ENCODE results near the gene UST.
"Not testable (repeated sequence)": the region's sequence is repeated elsewhere in the genome, so short reads cannot be mapped to it uniquely, and the experiment has no call there.

UST gene

DNA sequence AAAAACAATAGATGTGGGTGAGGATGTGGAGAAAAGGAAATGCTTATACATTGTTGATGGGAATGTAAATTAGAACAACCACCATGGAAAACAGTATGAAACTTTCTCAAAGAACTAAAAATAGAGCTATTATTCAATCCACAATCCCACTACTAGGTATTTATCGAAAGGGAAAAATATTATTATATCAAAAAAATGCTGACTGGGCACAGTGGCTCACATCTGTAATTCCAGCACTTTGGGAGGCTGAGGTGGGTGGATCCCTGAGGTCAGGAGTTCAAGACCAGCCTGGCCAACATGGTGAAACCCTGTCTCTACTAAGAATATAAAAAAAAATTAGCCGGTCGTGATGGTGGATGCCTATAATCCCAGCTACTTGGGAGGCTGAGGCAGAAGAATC is 357.1 kb downstream of the UST start:
- DNase-seq: not testable (repeated sequence)

DNA sequence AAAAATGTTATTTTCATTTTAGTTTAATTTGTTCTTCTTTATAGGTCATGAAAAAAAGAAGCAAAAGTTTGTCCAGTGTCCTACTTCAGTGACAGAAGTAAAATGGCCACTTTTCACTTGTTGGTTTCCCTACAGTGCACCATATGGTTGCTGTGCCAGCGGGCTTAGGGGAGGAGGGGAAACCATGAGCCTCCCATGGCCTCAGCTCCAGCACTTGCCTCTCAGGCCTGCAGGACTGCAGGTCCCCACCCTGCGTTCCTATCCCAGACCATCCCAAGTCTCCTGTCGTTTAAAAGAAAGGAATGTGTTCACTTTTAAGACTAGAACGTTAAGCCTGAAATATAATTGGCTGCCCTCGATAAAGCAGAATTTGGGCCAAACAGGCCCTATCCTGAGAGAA is 360.7 kb downstream of the UST start:
- DNase-seq: no peak

DNA sequence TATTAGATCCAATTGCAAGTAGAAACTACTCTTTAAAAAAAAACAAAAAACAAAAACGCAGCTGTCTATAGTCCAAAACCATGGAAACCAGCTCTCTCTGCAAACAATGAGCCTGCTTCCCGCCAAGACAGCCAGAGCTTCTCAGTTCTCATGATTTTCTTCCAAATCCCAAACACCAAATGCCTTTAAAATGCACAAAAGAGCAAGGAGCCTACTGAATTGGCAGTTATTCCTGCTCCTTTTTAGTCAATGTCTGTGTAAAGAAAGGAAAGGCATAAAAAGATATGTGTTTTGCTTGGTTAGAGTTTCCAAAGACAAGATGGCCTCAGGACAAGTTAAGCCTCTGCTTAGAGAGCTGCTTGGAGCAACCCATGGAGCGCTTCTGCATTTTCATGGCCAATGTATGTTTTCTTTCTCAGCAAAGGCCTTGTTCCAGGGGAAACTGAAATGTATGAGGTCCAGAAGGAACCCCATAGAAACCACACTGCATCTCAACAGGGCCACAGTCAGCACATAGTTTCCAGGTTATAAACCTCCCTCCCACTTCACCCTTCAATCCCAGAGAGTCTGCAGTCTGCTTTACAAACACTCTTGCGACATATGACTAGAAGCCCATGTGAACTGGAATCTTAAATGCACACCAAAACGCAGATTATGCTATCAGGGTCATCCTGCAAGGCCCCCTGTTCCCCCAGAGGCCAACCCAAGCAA is 361.4 kb downstream of the UST start:
- peak; percentile 76 for DNase-seq

DNA sequence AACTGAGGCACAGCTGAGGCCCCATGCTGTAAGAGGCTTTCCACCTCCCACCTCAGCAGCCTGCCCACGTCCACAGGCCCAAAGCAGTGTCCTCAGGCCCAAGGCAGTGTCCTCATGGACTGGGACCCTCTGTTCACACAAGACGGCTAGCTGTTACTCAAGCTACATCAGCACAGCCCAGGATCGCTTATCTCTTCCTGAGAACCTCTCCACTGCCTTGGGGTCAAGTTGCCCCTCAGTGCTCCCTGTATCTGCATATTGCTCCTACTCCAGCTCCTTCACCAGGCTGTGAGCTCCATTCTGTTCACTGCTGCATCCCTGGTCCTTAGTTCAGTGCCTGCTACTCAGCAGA is 361.9 kb downstream of the UST start:
- no peak for DNase-seq

DNA sequence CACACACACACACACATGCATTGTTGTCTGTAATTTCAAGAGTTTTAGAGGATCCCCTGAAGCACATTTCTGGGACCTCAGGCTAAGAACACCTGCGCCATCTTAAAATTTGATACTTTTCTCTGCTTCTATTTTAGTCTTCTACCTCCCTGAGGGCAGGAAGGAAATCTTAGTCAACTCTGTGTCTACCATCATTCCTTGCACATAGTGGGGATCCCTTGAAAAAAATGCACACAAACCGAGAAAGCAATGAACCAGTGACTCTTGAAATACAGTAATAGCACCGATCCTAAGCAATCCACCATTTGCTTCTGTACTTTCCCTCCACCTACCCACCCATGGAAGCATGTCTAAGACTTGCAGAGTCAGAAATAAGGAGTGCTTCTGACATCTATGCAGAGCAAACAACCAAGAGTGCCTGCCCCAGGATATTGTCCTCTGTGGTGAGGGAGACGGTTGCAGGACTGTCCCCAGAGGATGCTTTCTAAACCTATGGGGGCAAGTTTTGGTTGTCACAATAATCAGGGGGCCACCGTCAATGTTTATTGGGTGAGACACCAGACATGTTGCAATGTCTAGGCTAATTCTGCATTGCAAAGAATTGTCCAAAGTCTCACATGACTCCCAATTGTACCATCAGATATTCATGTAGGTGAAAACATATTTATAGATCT is 362.7 kb downstream of the UST start:
- DNase-seq: no peak

DNA sequence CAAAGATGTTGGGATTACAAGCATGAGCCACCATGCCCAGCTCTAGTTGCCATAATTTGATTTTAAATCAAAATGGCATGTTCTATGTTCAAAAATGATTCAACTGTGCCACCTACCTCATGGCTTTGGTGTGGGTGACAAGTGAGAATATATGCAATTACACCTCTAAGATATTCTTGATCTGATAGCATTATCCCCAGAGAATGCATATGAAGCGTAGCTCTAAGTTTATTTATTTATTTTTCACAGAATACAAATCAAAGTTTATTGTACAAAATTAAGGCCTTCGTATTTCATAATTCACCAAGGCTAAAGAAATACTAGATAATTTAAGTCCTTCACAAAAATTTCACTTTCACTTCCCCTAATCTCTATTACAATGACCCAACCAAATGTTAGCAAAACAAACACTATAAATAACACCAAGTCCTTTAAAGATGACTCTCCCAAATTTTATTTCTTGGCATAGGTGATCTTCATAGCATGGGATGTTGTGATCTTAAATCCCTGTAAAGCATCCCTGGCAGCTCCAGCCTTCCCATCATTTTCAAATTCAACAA is 364.8 kb downstream of the UST start:
- peak; percentile 87 for DNase-seq

DNA sequence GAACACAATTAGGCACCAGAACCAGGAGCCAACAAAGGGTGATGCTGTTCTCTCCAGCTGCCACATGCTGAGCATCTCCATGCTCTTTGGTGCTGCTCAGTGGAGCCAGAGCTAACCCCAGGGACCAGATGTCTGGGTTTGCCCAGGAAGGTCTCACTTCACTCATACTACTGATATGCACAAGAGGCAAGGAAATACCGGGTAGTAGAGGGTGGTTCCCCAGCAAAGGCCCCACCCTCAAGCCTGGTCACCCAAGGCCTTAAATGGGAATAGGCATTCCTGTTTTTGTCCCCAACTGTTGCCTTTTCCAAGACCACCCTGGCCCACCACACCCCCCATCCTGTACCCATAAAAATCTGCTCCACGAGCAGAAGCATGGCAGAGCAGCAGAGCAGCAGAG is 366.1 kb downstream of the UST start:
- DNase-seq: no peak

DNA sequence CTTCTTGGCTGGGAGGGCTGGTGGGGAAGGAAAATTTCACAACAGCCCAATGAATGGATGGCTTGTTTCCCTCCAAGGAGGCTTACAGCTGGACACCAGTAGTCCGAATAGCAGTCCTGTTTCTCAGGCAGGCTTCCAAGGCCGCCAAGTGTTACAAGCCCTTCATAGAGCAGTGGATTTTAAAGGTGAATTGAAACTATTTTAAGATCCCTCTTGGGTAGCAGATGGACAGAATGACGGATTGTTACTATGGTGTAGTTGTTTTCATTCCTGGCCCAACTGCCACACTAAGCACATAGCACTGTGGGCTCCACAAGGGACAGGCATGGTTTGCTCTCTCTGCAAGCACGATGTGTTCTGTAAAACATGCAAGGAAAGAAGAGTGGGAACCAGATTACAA is 367.3 kb downstream of the UST start:
- DNase-seq: no peak

DNA sequence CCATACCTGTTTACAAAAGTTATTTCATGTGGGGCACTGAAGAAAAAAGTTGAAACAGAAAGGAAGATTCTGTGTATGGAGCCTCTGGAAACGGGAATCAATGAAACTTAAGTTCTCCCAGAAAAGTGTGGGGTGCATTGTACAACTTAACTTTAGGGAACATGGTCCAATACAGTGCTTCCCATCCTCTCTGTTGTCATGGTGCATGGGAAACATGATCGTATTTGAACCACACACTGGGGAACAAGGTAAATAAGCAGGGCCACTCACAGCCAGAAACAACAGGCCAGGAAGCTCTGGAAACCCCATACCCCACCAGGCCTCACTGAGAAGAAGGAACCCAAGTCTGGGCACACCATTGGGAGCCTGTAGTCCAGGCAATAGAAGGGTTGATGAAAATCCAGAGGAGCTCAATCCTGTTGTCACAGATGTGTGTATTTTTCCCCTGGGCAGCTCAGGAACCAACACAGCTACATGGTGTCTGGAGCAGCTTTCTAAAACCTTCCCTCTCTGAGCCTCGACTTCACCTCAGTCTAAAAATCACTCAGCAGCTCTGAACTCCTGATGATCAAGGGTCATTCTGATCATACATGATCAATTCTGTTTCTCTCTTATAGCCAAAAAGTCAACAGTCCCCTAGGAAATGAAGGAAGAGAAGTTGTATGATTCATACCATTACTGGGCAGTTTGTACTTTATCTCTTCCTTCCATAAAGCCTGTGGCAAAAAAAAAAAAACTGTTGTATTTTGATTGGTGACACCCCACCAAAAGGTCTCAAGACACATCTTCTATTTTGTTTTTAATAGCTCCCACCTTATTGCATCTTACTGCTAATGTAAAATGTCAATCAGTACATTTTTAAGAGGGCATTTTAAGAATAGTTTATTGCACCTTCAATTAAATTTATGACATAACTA is 372.2 kb downstream of the UST start:
- peak; percentile 13 for DNase-seq

DNA sequence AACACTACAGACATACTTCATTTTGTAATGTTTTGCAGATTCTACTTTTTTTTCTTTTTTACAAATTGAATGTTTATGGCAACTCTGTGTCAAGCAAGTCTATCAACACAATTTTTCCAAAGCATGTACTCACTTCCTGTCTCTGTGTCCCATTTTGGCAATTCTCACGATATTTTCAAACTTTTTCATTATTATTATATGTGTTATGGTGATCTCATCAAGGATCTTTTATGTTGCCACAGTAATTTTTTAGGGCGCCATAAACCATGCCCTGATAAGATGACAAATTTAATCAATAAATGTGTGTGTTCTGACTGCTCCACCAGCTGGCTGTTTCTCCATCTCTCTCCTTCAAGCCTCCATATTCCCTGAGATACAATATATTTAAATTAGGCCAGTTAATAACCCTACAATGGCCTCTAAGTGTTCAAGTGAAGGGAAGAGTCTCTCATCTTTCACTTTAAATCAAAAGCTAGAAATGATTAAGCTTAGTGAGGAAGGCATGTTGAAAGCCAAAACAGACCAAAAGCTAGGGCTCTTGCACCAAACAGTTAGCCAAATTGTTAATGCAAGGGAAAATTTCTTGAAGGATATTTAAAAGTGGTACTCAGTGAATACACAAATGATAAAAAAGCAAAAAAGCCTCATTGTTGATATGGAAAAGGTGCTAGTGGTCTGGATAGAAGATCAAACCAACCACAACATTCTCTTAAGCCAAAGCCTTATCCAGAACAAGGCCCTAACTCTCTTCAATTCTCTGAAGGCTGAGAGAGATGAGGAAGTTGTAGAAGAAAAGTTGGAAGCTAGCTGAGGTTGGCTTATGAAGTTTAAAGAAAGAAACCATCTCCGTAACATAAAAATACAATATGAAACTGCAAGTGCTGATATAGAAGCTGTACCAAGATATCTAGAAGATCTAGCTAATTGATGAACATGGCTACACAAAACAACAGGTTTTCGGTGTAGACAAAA is 376.3 kb downstream of the UST start:
- no peak for DNase-seq

DNA sequence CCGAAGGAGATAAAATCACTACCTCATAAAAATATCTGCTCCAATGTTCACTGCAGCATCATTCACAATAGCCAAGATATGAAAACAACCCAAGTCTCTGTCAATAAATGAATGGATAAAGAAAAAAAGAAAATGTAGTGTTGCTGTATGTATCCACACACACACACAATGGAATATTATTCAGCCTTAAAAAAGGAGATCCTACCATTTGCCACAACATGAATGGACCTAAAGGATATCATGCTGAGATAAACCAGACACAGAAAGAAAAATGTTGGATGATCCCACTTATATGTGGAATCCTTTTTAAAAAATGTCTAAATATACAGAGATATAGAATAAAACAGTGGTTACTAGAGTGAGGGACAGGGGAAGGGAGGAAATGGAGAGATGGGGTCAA is 378.5 kb downstream of the UST start:
- DNase-seq: no peak

Measured in MV-4-11 (cell line).